Uterus (tissue), 4 donors: Measurements from ENCODE around the gene PPP2R5E. TPM values are rescaled to one million over a fixed set of nuclear protein-coding genes. Genes with fewer than 3 reads are reported as not detected.

Experiments
- DNase-seq, 2 donors: peaks; one replicate each; pipeline ENCODE4 v3.0.0-alpha.2; 2019 to 2020
- H3K27ac ChIP-seq, 2 donors: fragments of 200-600 bp; sonication (generic); 1 replicate in 1 of 2; 2 replicates in 1 of 2; pipeline ENCODE4 v1.5.1; 2016 to 2018
- H3K27me3 ChIP-seq, 2 donors: fragments of 200-600 bp; sonication (generic); one replicate each; pipeline ENCODE4 v1.5.1; 2018 to 2019; ENCODE audit warnings: control low read depth in 1 of 2
- H3K36me3 ChIP-seq, 2 donors: fragments of 200-600 bp; sonication (generic); one replicate each; pipeline ENCODE4 v1.5.1; 2019; ENCODE audit warnings: control low read depth in 1 of 2
- H3K4me1 ChIP-seq, 2 donors: fragments of 200-600 bp; sonication (generic); one replicate each; pipeline ENCODE4 v1.5.1; 2018 to 2019; ENCODE audit warnings: control low read depth in 1 of 2
- H3K4me3 ChIP-seq, 2 donors: fragments of 200-600 bp; sonication (generic); 1 replicate in 1 of 2; 2 replicates in 1 of 2; pipeline ENCODE4 v1.5.1; 2018 to 2019; ENCODE audit warnings: mild to moderate bottlenecking in 1 of 2
- H3K9me3 ChIP-seq, 2 donors: fragments of 200-600 bp; sonication (generic); one replicate each; pipeline ENCODE4 v1.5.1; 2019; ENCODE audit warnings: control low read depth in 1 of 2
- POLR2A ChIP-seq, 2 donors: fragments of 450-650 bp; IDR thresholded peaks; one replicate each; pipeline ENCODE4 v1.6.1; 2016; ENCODE audit warnings: antibody characterized with exemption in 2 of 2, mild to moderate bottlenecking in 1 of 2, moderate library complexity in 1 of 2
- intact Hi-C: fragments of 100-400 bp; cut with DNase I; formaldehyde crosslinking; loops from one replicate; pipeline ENCODE4 v1.15.1; 2023; ENCODE audit warnings: low total_unique reads
- total RNA-seq, 4 donors: library from RNA; depleted of rRNA in 3 of 4; stranded (reverse); fragments of >200 nt in 3 of 4; gene quantifications; one replicate each; pipeline versions ENCODE4 v1.1.0 to v1.2.4, GENCODE V29; 2014 to 2023
- TF ChIP-seq, protein P1 (sequence below), 4 experiments: fragments of 200-600 bp in 2 of 4; fragments of 450-650 bp in 2 of 4; sonication (generic) in 2 of 4; IDR thresholded peaks; one replicate each; pipeline ENCODE4 v1.5.1; 2016 to 2019; ENCODE audit warnings: antibody characterized with exemption in 4 of 4, mild to moderate bottlenecking in 2 of 4, moderate library complexity in 1 of 4
- donor health status: DM: yes; HTN: yes; CAD: no.

PPP2R5E gene
- total RNA-seq, 4 donors from 2014 or later, result 20.0 to 62.0 (median 42.3) TPM

GRCh38 chr14:63542231-63542999 lies 762 bp downstream of the PPP2R5E start:
- peak; percentile 20 to 22 for DNase-seq
- TF ChIP-seq, protein P1, sequence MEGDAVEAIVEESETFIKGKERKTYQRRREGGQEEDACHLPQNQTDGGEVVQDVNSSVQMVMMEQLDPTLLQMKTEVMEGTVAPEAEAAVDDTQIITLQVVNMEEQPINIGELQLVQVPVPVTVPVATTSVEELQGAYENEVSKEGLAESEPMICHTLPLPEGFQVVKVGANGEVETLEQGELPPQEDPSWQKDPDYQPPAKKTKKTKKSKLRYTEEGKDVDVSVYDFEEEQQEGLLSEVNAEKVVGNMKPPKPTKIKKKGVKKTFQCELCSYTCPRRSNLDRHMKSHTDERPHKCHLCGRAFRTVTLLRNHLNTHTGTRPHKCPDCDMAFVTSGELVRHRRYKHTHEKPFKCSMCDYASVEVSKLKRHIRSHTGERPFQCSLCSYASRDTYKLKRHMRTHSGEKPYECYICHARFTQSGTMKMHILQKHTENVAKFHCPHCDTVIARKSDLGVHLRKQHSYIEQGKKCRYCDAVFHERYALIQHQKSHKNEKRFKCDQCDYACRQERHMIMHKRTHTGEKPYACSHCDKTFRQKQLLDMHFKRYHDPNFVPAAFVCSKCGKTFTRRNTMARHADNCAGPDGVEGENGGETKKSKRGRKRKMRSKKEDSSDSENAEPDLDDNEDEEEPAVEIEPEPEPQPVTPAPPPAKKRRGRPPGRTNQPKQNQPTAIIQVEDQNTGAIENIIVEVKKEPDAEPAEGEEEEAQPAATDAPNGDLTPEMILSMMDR (IDR thresholded peaks at IDR 0.05), result no peak
- TF ChIP-seq POLR2A (IDR thresholded peaks at IDR 0.05), result no peak

GRCh38 chr14:63535918-63536317 lies 7.3 kb downstream of the PPP2R5E start:
- Histone ChIP-seq H3K4me3 (no peak overlapping the region), H3K4me1 (no peaks in the 10 kb centered on the region), H3K9me3 (no peaks in the 10 kb centered on the region), H3K27me3 (no peaks in the 10 kb centered on the region), H3K27ac (no peak overlapping the region), H3K36me3 (no peaks in the 10 kb centered on the region)
- intact Hi-C loops, result no loop called here
- no peak for DNase-seq
- TF ChIP-seq, protein P1 (IDR thresholded peaks at IDR 0.05), result no peak
- TF ChIP-seq POLR2A (IDR thresholded peaks at IDR 0.05), result no peak

More at GRCh38 chr14:63542231-63542999, 762 bp downstream of the PPP2R5E start:
- H3K27ac ChIP-seq, result peak overlapping the region; percentile 88 to 89
- peaks cover 0 to 5% of the 10 kb centered on the region in 2 donors for H3K4me1 ChIP-seq
- H3K36me3 ChIP-seq, result no peaks in the 10 kb centered on the region
- intact Hi-C loops, result loop anchor here (10.0 kb wide), 1 partner anchor 148 kb away; no protein-coding TSS in a partner anchor
- H3K4me3 ChIP-seq, result peak overlapping the region; percentile 92 to 96
- no peaks in the 10 kb centered on the region for H3K9me3 ChIP-seq
- no peaks in the 10 kb centered on the region for H3K27me3 ChIP-seq

GRCh38 chr14:63533474-63533873 lies 9.7 kb downstream of the PPP2R5E start:
- TF ChIP-seq, protein P1 (IDR thresholded peaks at IDR 0.05), result no peak
- TF ChIP-seq POLR2A (IDR thresholded peaks at IDR 0.05), result no peak
- no peak overlapping the region for H3K4me3 ChIP-seq
- intact Hi-C loops, result no loop called here

GRCh38 chr14:63524537-63525155 lies 18.5 kb downstream of the PPP2R5E start:
- no peak for TF ChIP-seq POLR2A (IDR thresholded peaks at IDR 0.05)
- TF ChIP-seq, protein P1 (IDR thresholded peaks at IDR 0.05), result no peak
- no peaks in the 10 kb centered on the region for H3K27me3 ChIP-seq
- no peak for DNase-seq
- no peaks in the 10 kb centered on the region for H3K9me3 ChIP-seq
- H3K36me3 ChIP-seq, result no peaks in the 10 kb centered on the region
- no peaks in the 10 kb centered on the region for H3K4me1 ChIP-seq
- no peak overlapping the region for H3K27ac ChIP-seq
- intact Hi-C loops, result no loop called here
- H3K4me3 ChIP-seq, result no peak overlapping the region

More at GRCh38 chr14:63533474-63533873, 9.7 kb downstream of the PPP2R5E start:
- no peak for DNase-seq
- H3K36me3 ChIP-seq, result no peaks in the 10 kb centered on the region
- H3K27ac ChIP-seq, result no peak overlapping the region
- H3K27me3 ChIP-seq, result no peaks in the 10 kb centered on the region
- H3K9me3 ChIP-seq, result no peaks in the 10 kb centered on the region
- H3K4me1 ChIP-seq, result no peaks in the 10 kb centered on the region
